A549 (cell line): ENCODE measurements around the gene MYADML2.

ENCODE experiments used
- CBX2 ChIP-seq: fragments of 200-600 bp; sonication (generic); IDR thresholded peaks from 2 replicates; pipeline ENCODE4 v1.6.1; 2016; ENCODE audit warnings: low read depth, mild to moderate bottlenecking, borderline replicate concordance
- MAFK ChIP-seq: fragments of 450-650 bp; IDR thresholded peaks from 2 replicates; pipeline ENCODE4 v1.6.1; 2014; ENCODE audit not compliant: partially characterized antibody
- MAX ChIP-seq: IDR thresholded peaks from 2 replicates; pipeline ENCODE4 v1.6.1; 2012
- NFE2L2 ChIP-seq: fragments of 150-350 bp; conservative IDR thresholded peaks from 2 replicates; pipeline ENCODE4 v1.6.1; 2014; ENCODE audit warnings: low read length
- POLR2A ChIP-seq: IDR thresholded peaks from 2 replicates; pipeline ENCODE4 v1.6.1; 2012; ENCODE audit warnings: mild to moderate bottlenecking, low read length
- RAD21 ChIP-seq, 2 experiments: fragments of >200 bp in 1 of 2; sonication (Bioruptor Twin) in 1 of 2; formaldehyde crosslinking in 1 of 2; IDR thresholded peaks in 1 of 2; conservative IDR thresholded peaks in 1 of 2; 2 replicates in 1 of 2; 3 replicates in 1 of 2; pipeline ENCODE4 v1.6.1; 2012 to 2018; ENCODE audit warnings: inconsistent platforms in 1 of 2
- RCOR1 ChIP-seq: fragments of 150-350 bp; IDR thresholded peaks from 2 replicates; pipeline ENCODE4 v1.6.1; 2014; ENCODE audit warnings: antibody characterized with exemption, low read length, low read depth
- REST ChIP-seq: fragments of 200-600 bp; sonication (generic); IDR thresholded peaks from 2 replicates; pipeline ENCODE4 v1.6.1; 2016; ENCODE audit warnings: antibody characterized with exemption, mild to moderate bottlenecking, moderate library complexity
- RFX5 ChIP-seq: fragments of 450-650 bp; IDR thresholded peaks from 2 replicates; pipeline ENCODE4 v1.7.1; 2014; ENCODE audit warnings: antibody characterized with exemption, mild to moderate bottlenecking, moderate library complexity
- SREBF2 ChIP-seq: fragments of 450-650 bp; IDR thresholded peaks from 2 replicates; pipeline ENCODE4 v1.6.1; 2014; ENCODE audit warnings: mild to moderate bottlenecking, moderate library complexity
- USF2 ChIP-seq: fragments of 450-650 bp; IDR thresholded peaks from 2 replicates; pipeline ENCODE4 v1.6.1; 2014; ENCODE audit warnings: antibody characterized with exemption
- ZC3H11A ChIP-seq: fragments of 450-650 bp; IDR thresholded peaks from 2 replicates; pipeline ENCODE4 v1.6.1; 2014; ENCODE audit warnings: antibody characterized with exemption, mild to moderate bottlenecking
- TF ChIP-seq, protein P1 (sequence below): fragments of >200 bp; sonication (Bioruptor Twin); formaldehyde crosslinking; IDR thresholded peaks from 3 replicates; pipeline ENCODE4 v1.5.1; 2016
- TF ChIP-seq, protein P2 (sequence below): IDR thresholded peaks from 2 replicates; pipeline ENCODE4 v1.6.1; 2012

GRCh38 chr17:81935709-81936084 is 11.3 kb downstream of the MYADML2 start:
- TF ChIP-seq, protein P1, sequence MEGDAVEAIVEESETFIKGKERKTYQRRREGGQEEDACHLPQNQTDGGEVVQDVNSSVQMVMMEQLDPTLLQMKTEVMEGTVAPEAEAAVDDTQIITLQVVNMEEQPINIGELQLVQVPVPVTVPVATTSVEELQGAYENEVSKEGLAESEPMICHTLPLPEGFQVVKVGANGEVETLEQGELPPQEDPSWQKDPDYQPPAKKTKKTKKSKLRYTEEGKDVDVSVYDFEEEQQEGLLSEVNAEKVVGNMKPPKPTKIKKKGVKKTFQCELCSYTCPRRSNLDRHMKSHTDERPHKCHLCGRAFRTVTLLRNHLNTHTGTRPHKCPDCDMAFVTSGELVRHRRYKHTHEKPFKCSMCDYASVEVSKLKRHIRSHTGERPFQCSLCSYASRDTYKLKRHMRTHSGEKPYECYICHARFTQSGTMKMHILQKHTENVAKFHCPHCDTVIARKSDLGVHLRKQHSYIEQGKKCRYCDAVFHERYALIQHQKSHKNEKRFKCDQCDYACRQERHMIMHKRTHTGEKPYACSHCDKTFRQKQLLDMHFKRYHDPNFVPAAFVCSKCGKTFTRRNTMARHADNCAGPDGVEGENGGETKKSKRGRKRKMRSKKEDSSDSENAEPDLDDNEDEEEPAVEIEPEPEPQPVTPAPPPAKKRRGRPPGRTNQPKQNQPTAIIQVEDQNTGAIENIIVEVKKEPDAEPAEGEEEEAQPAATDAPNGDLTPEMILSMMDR = no peak
- TF ChIP-seq RAD21 (conservative IDR thresholded peaks at IDR 0.05 in 1 of 2, IDR thresholded peaks at IDR 0.05 in 1 of 2) (no peak), CBX2 (no peak), NFE2L2 (no peak), REST (no peak), POLR2A (no peak), RFX5 (no peak), MAFK (no peak), MAX (no peak), RCOR1 (no peak), USF2 (no peak), SREBF2 (no peak), ZC3H11A (no peak)
- TF ChIP-seq, protein P2, sequence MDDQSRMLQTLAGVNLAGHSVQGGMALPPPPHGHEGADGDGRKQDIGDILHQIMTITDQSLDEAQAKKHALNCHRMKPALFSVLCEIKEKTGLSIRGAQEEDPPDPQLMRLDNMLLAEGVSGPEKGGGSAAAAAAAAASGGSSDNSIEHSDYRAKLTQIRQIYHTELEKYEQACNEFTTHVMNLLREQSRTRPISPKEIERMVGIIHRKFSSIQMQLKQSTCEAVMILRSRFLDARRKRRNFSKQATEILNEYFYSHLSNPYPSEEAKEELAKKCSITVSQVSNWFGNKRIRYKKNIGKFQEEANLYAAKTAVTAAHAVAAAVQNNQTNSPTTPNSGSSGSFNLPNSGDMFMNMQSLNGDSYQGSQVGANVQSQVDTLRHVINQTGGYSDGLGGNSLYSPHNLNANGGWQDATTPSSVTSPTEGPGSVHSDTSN = no peak
